B cell (primary cell): ENCODE data around the gene IRF1.

ENCODE experiments used
- CTCF ChIP-seq: fragments of 200-600 bp; IDR thresholded peaks from one replicate; pipeline ENCODE4 v1.8.0; 2022; ENCODE audit warnings: antibody characterized with exemption, mild to moderate bottlenecking
- EZH2 ChIP-seq: IDR thresholded peaks from 2 replicates; pipeline ENCODE4 v1.6.1; 2012; ENCODE audit warnings: borderline replicate concordance, low read depth, mild to moderate bottlenecking, moderate library complexity, low read length; ENCODE audit not compliant: insufficient read depth, poor library complexity, severe bottlenecking

- TF ChIP-seq CTCF (no peak), EZH2 (no peak)
These were observed 2.7 kb upstream of the IRF1 start for GRCh38 chr5:132493241-132493640.
